Natural killer cell (primary cell): ENCODE measurements around the gene TMC5. TPM values are rescaled to one million over a fixed set of nuclear protein-coding genes. Genes with fewer than 3 reads are reported as not detected.
A peak's percentile ranks its signal among the peaks of the same experiment; 100 is the strongest.
"Not testable (repeated sequence)": the region's sequence is repeated elsewhere in the genome, so short reads cannot be mapped to it uniquely, and the experiment has no call there.

Experiments
- ATAC-seq, 3 donors: fragments of 150-1000 bp in 2 of 3; fragments of 200-7000 bp in 1 of 3; cut with Tn5 transposase; 1 replicate in 1 of 3; 2 replicates in 2 of 3; pipeline ENCODE4 v1.10.0; 2021; ENCODE audit warnings: mild to moderate bottlenecking in 2 of 3, moderate library complexity in 2 of 3
- DNase-seq, 2 donors: peaks; one replicate each; pipeline versions ENCODE4 v3.0.0 to v3.0.0-alpha.2; 2013 to 2021; ENCODE audit warnings: mixed read lengths in 1 of 2
- H3K27ac ChIP-seq: one replicate; pipeline ENCODE4 v1.5.1; 2013; ENCODE audit warnings: mild to moderate bottlenecking, low read length
- H3K27me3 ChIP-seq: one replicate; pipeline ENCODE4 v1.6.1; 2013; ENCODE audit warnings: low read length; ENCODE audit not compliant: control insufficient read depth, insufficient read depth
- H3K36me3 ChIP-seq: one replicate; pipeline ENCODE4 v1.6.1; 2013; ENCODE audit warnings: low read length; ENCODE audit not compliant: control insufficient read depth, insufficient read depth
- H3K4me1 ChIP-seq: one replicate; pipeline ENCODE4 v1.6.1; 2013; ENCODE audit warnings: low read length; ENCODE audit not compliant: control insufficient read depth, insufficient read depth
- H3K4me3 ChIP-seq: one replicate; pipeline ENCODE4 v1.5.1; 2013; ENCODE audit warnings: low read length
- H3K9me3 ChIP-seq: one replicate; pipeline ENCODE4 v1.6.1; 2013; ENCODE audit warnings: low read length; ENCODE audit not compliant: control insufficient read depth, insufficient read depth
- H3K27ac Mint-ChIP-seq, 2 donors: one replicate each; pipeline ENCODE4 v1.8.0; 2022; ENCODE audit warnings: mild to moderate bottlenecking in 2 of 2, mixed read lengths in 2 of 2, moderate library complexity in 1 of 2
- H3K27me3 Mint-ChIP-seq, 2 donors: one replicate each; pipeline ENCODE4 v1.8.0; 2022; ENCODE audit warnings: low read depth in 2 of 2, mixed read lengths in 2 of 2
- H3K36me3 Mint-ChIP-seq: one replicate; pipeline ENCODE4 v1.8.0; 2022; ENCODE audit warnings: mixed read lengths
- H3K4me1 Mint-ChIP-seq, 2 donors: one replicate each; pipeline ENCODE4 v1.8.0; 2022; ENCODE audit warnings: mixed read lengths in 2 of 2
- H3K4me3 Mint-ChIP-seq: one replicate; pipeline ENCODE4 v1.8.0; 2022; ENCODE audit warnings: mild to moderate bottlenecking, moderate library complexity, mixed read lengths
- H3K9me3 Mint-ChIP-seq, 2 donors: one replicate each; pipeline ENCODE4 v1.8.0; 2022; ENCODE audit warnings: mixed read lengths in 2 of 2
- CTCF ChIP-seq: fragments of 200-600 bp; IDR thresholded peaks from one replicate; pipeline ENCODE4 v1.8.0; 2022; ENCODE audit warnings: antibody characterized with exemption
- WGBS: methylation state at CpG from one replicate; pipeline ENCODE4 v1.1.7; 2013; ENCODE audit warnings: missing lambda C conversion rate; ENCODE audit not compliant: insufficient coverage; 5-methylcytosine and 5-hydroxymethylcytosine counted together
- intact Hi-C: fragments of 100-400 bp; cut with micrococcal nuclease; formaldehyde crosslinking; loops from one replicate; pipeline ENCODE4 v1.14.2; 2022
- total RNA-seq, 4 donors: library from RNA; stranded (reverse); fragments of 120-200 nt in 1 of 4; gene quantifications; one replicate each; pipeline versions ENCODE4 v1.2.3 to v1.2.4, GENCODE V29; 2013 to 2022

The TMC5 gene
- not detected for total RNA-seq
- total RNA-seq (2013) = 0.05 TPM

- DNase-seq = no peak
- Histone ChIP-seq H3K27me3 (no peaks in the 10 kb centered on the region), H3K36me3 (no peaks in the 10 kb centered on the region), H3K4me3 (no peak within 1 kb of the TSS), H3K9me3 (no peaks in the 10 kb centered on the region), H3K27ac (no peak within 1 kb of the TSS), H3K4me1 (no peaks in the 10 kb centered on the region)
- Mint-ChIP-seq H3K4me3 (no peak within 1 kb of the TSS), H3K4me1 (no peaks in the 10 kb centered on the region), H3K9me3 (no peaks in the 10 kb centered on the region), H3K27ac (no peak within 1 kb of the TSS), H3K36me3 (no peaks in the 10 kb centered on the region), H3K27me3 (peaks cover 3 to 16% of the 10 kb centered on the region in 2 donors)
- no peak for TF ChIP-seq CTCF
- 57% methylated on average over 12 of the region's 12 CpGs for WGBS
- no peak for ATAC-seq
- intact Hi-C loops = no loop called here
These were observed at the start of gene TMC5 for GRCh38 chr16:19417640-19418039. Gene TMC5 (plus strand): TSS chr16:19417883. CDS start chr16:19440039, 22,156 bp downstream.

GRCh38 chr16:19372541-19372940 lies 45.1 kb upstream of the TMC5 start:
- H3K27ac Mint-ChIP-seq, H3K9me3 Mint-ChIP-seq, H3K4me1 Mint-ChIP-seq, DNase-seq, H3K36me3 ChIP-seq, intact Hi-C loops, H3K4me3 Mint-ChIP-seq, H3K27me3 ChIP-seq, H3K36me3 Mint-ChIP-seq, H3K4me3 ChIP-seq, ATAC-seq, H3K4me1 ChIP-seq, H3K9me3 ChIP-seq, H3K27ac ChIP-seq, H3K27me3 Mint-ChIP-seq: not testable (repeated sequence)
- 89% methylated on average over 4 of the region's 7 CpGs for WGBS

- no peaks in the 10 kb centered on the region for H3K36me3 ChIP-seq
- H3K4me1 ChIP-seq = peaks cover under 1% of the 10 kb centered on the region
- no peaks in the 10 kb centered on the region for H3K9me3 ChIP-seq
- Mint-ChIP-seq H3K27me3 (no peaks in the 10 kb centered on the region), H3K4me3 (no peak overlapping the region), H3K9me3 (no peaks in the 10 kb centered on the region), H3K4me1 (no peaks in the 10 kb centered on the region), H3K27ac (no peak overlapping the region), H3K36me3 (no peaks in the 10 kb centered on the region)
- DNase-seq (no peak), ATAC-seq (no peak)
- no peak overlapping the region for H3K4me3 ChIP-seq
- H3K27ac ChIP-seq = no peak overlapping the region
- no peak for TF ChIP-seq CTCF
- no peaks in the 10 kb centered on the region for H3K27me3 ChIP-seq
- WGBS = 100% methylated on average over 1 of the region's 3 CpGs
- intact Hi-C loops = no loop called here
These were observed 43.3 kb upstream of the TMC5 start for GRCh38 chr16:19374402-19374801.

- H3K36me3 Mint-ChIP-seq = no peaks in the 10 kb centered on the region
- intact Hi-C loops = loop anchor here (1.0 kb wide), 1 partner anchor 289 kb away; no protein-coding TSS in a partner anchor
- 85% methylated on average over 2 of the region's 4 CpGs for WGBS
These were observed 42.0 kb upstream of the TMC5 start for GRCh38 chr16:19375561-19376158.

More at GRCh38 chr16:19375561-19376158, 42.0 kb upstream of the TMC5 start:
- no peak for ATAC-seq
- H3K27ac Mint-ChIP-seq = no peak overlapping the region
- Histone ChIP-seq H3K9me3 (no peaks in the 10 kb centered on the region), H3K4me1 (peaks cover 12% of the 10 kb centered on the region), H3K4me3 (no peak overlapping the region), H3K36me3 (no peaks in the 10 kb centered on the region), H3K27ac (no peak overlapping the region), H3K27me3 (no peaks in the 10 kb centered on the region)
- no peak overlapping the region for H3K4me3 Mint-ChIP-seq
- no peaks in the 10 kb centered on the region for H3K4me1 Mint-ChIP-seq
- no peaks in the 10 kb centered on the region for H3K9me3 Mint-ChIP-seq
- TF ChIP-seq CTCF = peak; percentile 60
- peak in 1 of 2 donors; percentile 58 for DNase-seq
- H3K27me3 Mint-ChIP-seq = no peaks in the 10 kb centered on the region
